ENCODE results near the gene POLRMT.
A peak's percentile ranks its signal among the peaks of the same experiment; 100 is the strongest.

Gene POLRMT

GRCh38 chr19:575527-576506, 57.5 kb downstream of the POLRMT start:
- DNase-seq: no peak

DNA sequence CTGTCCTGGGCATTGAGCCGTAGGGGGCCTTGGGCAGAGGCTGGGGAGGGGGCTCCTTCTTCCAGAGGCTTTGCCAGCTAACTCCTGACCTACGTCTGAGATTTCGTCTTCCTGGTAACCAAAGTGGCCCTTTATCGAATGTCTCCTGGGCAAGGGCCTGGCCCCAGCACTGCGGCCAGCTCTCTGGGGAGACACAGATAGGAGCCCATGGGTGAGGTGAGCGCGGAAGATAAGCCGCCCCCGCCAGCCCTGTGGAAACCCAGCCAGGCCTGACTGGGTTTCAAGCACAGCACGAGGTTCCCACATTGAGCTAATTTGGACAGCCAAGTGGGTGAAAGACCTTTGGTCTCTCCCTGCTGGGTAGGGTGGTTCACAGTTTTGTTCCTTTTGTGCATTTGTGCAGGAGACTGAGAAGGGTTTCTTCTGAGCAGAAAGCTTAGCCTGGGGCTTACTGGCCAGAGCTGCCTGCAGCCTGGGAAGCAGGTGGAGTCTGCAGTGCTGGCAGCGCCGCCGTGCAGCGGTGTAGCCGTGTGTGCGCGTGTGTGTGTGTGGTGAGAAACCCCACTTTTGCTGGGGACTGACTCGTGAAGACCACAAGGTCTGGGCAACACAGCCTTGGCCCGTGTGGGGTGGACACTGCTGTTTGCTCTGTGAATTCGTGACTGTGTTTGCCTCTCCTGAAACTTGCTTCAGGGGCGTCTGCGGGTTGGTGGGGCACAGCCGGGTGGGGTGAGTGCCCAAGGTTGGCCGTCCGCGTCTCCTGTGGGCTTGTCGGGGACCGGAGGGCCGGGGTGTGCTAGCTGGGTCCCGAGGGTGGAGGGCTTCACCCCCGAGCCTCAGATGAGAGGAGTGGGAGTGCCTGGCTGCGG, 58.4 kb downstream of the POLRMT start:
- no peak for DNase-seq

DNA sequence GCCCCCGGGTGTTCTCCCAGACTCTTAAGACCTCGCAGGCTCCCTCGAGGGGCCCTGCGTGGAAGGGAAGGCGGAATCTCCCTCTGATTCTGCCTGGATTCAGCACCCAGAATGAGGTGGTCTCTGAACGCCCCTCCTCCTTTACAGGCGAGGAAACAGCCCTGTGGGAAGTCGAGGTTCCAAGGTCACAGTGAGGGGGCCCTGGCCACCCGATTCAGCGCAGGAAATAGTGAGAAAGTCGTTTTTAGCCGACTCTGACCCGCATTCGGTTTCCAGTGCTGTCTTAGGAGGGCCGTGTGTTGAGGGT, 59.9 kb downstream of the POLRMT start:
- DNase-seq: no peak

DNA sequence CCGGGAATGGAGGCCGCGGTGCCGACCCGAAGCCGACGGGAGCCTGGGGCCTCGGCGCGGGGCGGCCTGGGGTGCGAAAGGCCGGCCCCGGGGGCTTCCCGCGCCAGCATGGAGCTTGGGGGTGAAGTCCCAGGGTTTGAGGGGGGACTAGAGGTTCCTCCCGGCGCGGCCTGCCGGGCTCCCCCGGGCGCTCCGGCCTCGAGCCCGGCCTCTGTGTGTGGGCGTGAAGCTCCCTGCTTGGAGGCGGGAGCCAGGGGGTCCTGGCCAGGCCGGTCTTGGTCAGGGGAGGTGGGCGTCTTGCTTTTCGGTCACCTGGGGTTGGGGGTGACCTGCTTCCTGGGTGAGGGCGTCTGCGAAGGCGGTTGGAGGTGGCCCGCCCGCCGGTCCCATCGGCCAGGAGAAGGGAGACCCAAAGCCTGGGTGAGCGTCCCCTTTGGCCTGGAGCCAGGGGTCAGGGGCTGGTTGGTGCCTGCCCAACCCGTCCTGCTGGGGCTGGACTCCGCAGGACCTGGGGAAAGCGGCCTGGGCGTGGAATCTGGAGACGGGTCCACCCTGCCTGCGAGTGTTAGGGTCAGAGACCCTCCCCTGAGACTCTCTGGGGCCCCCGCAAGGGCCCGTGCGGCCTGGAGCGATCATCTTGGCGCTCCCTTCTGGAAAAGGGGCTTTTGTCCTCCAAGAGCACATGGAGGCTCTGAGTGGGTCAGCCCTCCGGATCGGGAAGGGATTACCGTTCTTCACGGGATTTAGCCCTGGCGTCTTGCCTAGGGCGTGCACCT, 60.4 kb downstream of the POLRMT start:
- DNase-seq: no peak

GRCh38 chr19:572140-572742, 61.1 kb downstream of the POLRMT start, which contains the start of gene BSG:
TSS of gene BSG (plus strand) at chr19:572596. CDS start at chr19:572635, 39 bp downstream.
- DNase-seq: peak; percentile 98

DNA sequence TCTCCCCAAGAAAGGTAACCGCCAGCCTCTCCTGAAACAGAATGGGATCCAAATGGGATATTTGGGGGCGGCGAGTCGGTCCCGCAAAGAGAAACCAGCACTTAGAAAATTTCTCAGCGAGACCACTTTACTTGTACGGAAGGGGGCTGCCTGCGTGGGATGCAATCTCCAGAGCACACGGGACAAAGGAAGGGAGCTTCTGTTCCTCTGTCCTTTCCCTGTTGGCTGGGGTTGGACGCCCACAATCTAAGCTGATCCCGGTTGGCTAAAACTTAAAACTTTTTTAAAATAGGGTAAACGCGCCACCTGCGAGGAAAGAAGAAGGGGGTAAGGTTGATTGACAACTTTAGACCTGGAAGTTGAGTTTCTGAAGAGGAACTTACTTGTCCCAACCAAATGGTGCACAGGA, 61.8 kb downstream of the POLRMT start:
- no peak for DNase-seq

- DNase-seq: peak; percentile 47
Observed at GRCh38 chr19:570937-571565, 62.3 kb downstream of the POLRMT start.

DNA sequence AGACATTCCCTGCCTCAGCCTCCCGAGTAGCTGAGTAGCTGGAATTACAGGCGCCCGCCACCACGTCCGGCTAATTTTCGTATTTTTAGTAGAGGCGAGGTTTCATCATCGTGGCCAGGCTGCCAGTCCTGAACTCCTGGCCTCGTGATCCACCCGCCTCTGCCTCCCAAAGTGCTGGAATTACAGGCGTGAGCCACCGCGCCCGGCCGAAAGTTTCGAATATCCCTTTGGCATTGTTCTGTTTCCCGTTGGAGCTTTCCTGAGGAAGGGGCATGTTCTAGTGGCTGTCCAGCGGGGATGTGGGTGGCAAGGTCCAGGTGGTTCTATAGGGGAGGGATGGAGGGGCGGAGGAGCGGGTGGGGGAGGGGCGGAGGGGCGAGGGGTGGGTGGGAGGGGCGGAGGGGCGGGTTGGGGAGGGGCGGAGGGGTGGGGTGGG, 63.1 kb downstream of the POLRMT start:
- no peak for DNase-seq

DNA sequence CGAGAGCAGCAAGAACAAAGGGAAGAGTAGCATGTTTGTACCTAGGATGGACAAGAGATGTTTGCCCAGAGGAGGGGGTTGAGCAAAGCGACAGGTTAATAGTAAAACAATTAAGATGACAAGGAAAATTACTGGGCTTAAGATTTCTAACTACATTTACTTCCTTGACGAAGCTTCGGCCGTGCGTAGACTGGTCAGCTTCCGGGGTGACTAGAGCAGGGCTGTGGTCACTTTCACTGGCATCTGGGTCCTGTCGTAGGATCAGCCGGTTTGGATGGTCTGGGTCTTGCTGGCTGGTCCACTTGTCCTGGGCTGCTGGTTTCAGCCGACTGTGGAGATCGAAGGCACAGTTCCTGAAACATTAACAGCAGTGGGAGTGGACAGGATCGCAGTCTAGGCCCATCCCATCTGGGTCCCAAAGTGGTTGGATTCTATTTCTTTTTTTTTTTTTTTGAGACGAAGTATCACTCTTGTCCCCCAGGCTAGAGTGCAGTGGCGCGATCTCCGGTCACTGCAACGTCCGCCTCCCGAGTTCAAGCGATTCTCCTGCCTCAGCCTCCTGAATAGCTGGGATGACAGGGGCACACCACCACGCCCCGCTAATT, 65.9 kb downstream of the POLRMT start:
- no peak for DNase-seq
